GM18508 (cell line): Measurements from ENCODE around the gene C2orf49.

Experiments used
- ATAC-seq: cut with Tn5 transposase; IDR thresholded peaks from one replicate; pipeline ENCODE4 v1.9.1; 2021; ENCODE audit warnings: moderate number of reproducible peaks; ENCODE audit not compliant: insufficient read depth, unreplicated experiment

The C2orf49 gene

GRCh38 chr2:105380432-105381100 is 43.2 kb downstream of the C2orf49 start:
- ATAC-seq: no peak

DNA sequence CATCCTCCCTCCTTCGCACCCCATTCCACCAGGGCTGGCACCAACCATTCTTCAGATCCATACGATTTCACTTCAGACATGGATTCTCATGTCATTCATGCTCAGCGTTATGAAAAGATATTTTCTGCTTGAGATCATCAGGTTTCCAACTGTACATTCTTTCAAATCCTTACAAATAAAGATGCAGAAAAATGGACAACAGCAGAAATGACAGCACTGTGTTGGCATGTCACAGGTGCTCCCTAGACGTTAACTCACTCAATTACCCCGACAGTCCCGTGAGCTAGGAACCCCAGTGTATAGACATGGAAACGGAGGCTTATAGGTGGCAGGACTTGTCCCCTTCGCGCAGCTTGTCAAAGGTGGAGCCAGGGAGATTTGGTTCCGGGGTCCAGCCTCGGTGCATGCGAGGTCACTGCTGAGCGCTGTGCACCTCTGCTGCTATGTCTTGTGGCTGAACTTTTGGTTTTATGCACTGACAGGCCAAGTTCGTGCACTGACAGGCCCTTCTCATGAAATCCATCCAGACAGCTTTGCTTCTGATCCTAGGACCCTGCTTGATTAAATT is 43.8 kb downstream of the C2orf49 start:
- ATAC-seq: no peak

DNA sequence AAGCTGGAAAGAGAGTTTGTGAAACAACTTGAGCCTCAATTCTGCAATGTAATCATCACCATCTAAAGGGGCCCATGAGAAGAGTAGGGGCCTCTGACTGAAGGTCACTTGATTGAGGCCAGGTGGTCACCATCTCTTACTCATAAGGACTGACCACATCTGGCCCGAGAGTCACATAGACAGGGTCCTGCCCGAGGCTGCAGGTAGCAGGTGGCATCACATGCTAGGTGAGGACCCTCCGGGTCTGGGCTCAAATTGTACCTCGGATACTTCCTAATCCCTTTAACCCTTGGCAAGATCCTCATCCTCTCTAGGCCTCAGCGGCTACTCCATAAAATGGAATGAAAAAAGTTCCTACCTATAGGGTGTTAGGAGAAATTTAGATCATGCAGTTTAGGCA is 44.8 kb downstream of the C2orf49 start:
- no peak for ATAC-seq

DNA sequence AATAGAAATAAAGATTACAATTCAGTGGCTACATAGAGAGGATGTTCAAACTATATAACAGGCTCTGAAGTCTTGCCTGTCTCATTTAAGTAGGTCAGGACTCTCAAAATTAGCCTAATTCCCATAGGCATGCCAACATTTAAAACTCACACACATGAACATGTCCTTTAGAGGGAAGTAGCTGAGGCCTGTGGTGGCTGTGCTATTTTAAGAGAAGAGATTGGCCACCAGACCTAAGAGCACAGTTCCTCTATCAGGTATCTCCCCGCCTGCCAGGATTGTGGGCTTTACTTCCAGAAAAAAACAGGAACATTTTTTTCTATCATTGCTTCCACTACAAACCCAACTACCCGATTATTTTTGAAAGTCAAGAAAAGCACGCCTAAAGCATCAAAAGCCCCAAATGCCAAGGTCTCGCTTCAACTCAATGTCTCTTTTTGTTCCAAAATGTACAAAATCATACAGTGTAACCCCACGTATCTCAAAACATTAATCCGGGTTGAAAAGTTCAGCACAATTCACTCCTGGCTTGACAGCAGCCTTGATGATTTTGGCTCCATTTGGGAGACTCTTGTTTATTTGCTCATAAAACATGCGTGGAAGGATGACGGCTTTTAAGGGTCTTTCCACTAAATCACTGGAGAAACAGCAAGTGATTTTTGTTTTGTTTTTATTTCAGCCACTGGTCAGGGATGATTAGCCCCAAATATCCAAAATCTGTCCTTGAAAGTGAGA is 46.3 kb downstream of the C2orf49 start:
- no peak for ATAC-seq

GRCh38 chr2:105384216-105384615 is 46.9 kb downstream of the C2orf49 start:
- ATAC-seq: no peak

- no peak for ATAC-seq
Observed at GRCh38 chr2:105384861-105385260, 47.5 kb downstream of the C2orf49 start.

DNA sequence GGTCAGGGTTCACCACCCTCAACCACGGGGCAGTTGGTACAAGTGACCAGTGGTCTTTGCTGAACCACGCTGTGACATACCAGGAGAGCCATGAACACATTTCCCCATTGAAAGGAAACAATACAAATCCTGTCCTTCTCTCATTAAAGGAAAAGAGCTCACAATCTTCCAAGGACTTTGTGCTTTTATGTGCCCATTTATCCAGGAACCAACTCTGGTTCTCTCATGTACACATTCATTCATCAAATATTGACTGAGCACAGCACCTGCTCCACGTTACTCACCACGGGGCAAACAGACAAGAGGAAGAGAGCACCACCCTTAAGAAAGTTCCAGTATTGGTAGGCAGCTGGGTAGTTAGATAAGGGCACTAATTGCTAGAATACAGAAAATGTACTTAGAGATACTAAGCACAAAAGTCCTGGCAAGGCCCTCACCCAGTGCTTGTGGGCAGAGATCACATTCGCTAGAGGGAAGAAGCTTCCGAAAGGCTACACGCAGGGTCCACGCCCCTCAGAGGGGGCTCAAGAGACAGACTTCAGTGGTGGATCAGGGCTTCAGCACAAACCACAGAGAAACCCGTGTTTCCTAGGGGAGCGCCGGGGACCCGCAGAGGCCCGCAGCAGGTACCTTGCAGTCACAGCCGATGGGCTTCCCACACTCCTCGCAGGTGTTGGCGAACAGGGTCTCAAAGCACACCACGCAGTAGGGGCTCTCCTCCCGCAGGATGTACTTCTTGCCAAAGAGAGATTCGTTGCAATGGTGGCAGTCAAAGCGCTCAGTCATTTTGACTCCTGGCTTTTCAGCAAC is 48.6 kb downstream of the C2orf49 start:
- ATAC-seq: no peak

GRCh38 chr2:105387225-105387624 is 49.9 kb downstream of the C2orf49 start:
- ATAC-seq: no peak

- no peak for ATAC-seq
Observed at GRCh38 chr2:105388971-105389381, 51.6 kb downstream of the C2orf49 start.

- ATAC-seq: no peak
Observed at GRCh38 chr2:105390454-105390853, 53.1 kb downstream of the C2orf49 start.

GRCh38 chr2:105391058-105391627 is 53.8 kb downstream of the C2orf49 start:
- ATAC-seq: no peak

DNA sequence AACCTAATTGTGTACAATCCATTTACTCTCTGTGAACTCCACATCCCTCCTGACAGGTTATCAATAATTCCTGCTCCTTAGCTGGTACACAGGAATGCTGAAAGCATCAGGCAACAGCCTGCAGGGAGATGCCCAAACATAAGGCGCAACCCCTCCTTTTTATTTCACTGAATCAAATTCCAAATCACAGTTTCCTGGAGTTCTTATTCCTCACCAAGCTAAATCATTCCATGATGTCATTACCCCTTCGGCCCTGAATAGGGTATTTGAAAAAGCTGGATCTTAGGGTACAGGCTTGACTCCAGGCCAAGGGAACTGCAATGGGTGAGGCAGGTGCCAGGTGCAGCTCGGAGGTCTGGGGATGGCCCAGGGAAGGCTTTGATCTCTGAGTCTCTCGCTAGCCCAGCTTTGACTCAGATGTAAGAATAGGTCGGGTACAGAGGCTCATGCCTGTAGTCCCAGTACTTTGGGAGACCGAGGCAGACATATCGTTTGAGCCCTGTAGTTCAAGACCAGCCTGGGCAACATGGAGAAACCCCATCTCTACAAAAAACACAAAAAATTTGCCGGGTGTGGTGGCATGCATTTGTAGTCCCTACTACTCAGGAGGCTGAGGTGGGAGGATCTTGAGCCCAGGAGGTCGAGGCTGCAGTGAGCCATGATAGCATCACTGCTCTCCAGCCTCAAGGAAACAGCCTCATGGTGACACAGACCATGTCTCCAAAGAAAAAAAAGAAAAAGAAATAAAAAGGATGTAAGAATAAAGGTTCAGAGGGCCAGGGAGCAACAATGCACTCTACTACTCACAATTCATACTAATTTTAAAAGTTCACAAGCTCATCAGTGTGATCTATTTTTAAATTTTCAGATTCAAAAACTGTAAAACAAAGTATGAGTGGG is 54.7 kb downstream of the C2orf49 start:
- ATAC-seq: no peak

DNA sequence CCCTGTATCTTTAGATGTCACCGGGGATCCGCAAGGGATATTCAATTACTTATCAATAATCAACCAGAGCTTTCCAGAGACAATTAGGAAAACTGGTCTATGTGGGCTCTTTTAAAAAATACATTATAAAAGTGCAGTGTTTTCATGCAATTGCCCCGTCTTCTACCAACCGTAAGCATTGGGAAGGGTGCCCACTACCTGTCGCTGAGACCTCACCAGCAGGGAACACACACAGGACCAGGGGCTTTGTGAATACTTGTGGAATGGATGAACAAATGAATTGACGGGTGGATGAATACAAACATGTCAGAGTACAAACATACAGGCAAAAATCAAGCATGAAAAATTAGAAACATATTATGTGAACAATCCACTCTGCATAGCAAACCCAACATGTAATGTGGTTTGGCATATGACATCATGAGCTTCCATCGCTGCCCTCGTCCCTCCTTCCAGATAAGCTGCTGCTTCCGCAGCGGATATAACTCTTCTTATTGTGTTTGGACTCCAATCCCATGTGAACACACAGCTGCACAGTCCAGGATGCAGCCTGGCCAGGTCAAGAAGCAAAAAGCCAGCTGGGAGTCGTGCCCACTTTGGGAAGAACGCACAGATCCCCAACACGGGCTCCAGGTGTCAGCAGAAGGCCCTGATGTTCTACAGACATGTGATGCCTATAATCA is 56.2 kb downstream of the C2orf49 start:
- ATAC-seq: no peak

- no peak for ATAC-seq
Observed at GRCh38 chr2:105394951-105395611, 57.7 kb downstream of the C2orf49 start.

DNA sequence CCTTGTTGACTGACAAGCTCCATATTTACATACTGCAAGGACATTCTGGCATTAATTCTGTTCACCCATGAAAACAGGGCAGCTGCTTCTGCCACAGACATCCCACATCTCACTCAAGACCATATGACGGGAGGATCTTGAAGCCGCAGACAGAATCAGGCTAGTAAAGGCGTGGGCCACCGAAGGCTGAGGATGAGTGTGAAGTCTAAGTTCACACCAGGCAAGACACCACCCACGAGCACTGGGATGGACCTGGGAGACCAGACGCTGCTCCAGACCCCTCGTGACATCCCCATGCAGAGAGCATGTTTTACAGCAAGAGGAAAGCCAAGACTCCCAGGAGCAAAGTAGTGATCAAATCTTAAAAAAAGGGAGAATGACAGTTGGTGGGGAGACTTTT is 58.4 kb downstream of the C2orf49 start:
- no peak for ATAC-seq

GRCh38 chr2:105396254-105397024 is 59.1 kb downstream of the C2orf49 start:
- ATAC-seq: no peak

- no peak for ATAC-seq
Observed at GRCh38 chr2:105397025-105397722, 59.8 kb downstream of the C2orf49 start.
